Endodermal cell (in vitro differentiated cells): ENCODE measurements around the gene ZNF594. TPM values are rescaled to one million over a fixed set of nuclear protein-coding genes. Genes with fewer than 3 reads are reported as not detected.
A peak's percentile ranks its signal among the peaks of the same experiment; 100 is the strongest.
"Not testable (repeated sequence)": the region's sequence is repeated elsewhere in the genome, so short reads cannot be mapped to it uniquely, and the experiment has no call there.

Experiments used
- DNase-seq: peaks from one replicate; pipeline ENCODE4 v3.0.0-alpha.2; 2017
- H3K27ac ChIP-seq: 2 replicates; pipeline ENCODE4 v1.5.1; 2013; ENCODE audit warnings: mild to moderate bottlenecking, low read depth, low read length, moderate library complexity
- H3K27me3 ChIP-seq: 2 replicates; pipeline ENCODE4 v1.6.1; 2013; ENCODE audit warnings: mild to moderate bottlenecking, low read length, moderate library complexity; ENCODE audit not compliant: insufficient read depth, control insufficient read depth, poor library complexity, severe bottlenecking
- H3K36me3 ChIP-seq: 2 replicates; pipeline ENCODE4 v1.7.0; 2013; ENCODE audit warnings: mild to moderate bottlenecking, low read length, moderate library complexity; ENCODE audit not compliant: control insufficient read depth, insufficient read depth
- H3K4me1 ChIP-seq: one replicate; pipeline ENCODE4 v1.7.0; 2013; ENCODE audit warnings: low read length; ENCODE audit not compliant: control insufficient read depth, insufficient read depth
- H3K4me3 ChIP-seq: 2 replicates; pipeline ENCODE4 v1.5.1; 2013; ENCODE audit warnings: mild to moderate bottlenecking, low read length, moderate library complexity
- H3K9ac ChIP-seq: 2 replicates; pipeline ENCODE4 v1.6.1; 2013; ENCODE audit warnings: mild to moderate bottlenecking, low read length, moderate library complexity; ENCODE audit not compliant: poor library complexity, severe bottlenecking; ENCODE audit errors: extremely low read depth
- H3K9me3 ChIP-seq: 2 replicates; pipeline ENCODE4 v1.6.1; 2013; ENCODE audit warnings: mild to moderate bottlenecking, low read length, moderate library complexity; ENCODE audit not compliant: control insufficient read depth
- H3K27ac Mint-ChIP-seq: 2 replicates; pipeline ENCODE4 v1.8.0; 2020; ENCODE audit warnings: mixed read lengths
- H3K27me3 Mint-ChIP-seq: 2 replicates; pipeline ENCODE4 v1.8.0; 2021; ENCODE audit warnings: mild to moderate bottlenecking, mixed read lengths; ENCODE audit not compliant: insufficient read depth
- H3K36me3 Mint-ChIP-seq: 2 replicates; pipeline ENCODE4 v1.8.0; 2020; ENCODE audit warnings: low read depth, mixed read lengths
- H3K4me1 Mint-ChIP-seq: 2 replicates; pipeline ENCODE4 v1.8.0; 2020; ENCODE audit warnings: mixed read lengths
- H3K4me3 Mint-ChIP-seq: 2 replicates; pipeline ENCODE4 v1.8.0; 2020; ENCODE audit warnings: mild to moderate bottlenecking, moderate library complexity, mixed read lengths
- H3K9me3 Mint-ChIP-seq: 2 replicates; pipeline ENCODE4 v1.8.0; 2020; ENCODE audit warnings: mild to moderate bottlenecking, mixed read lengths
- CTCF ChIP-seq: fragments of 200-600 bp; sonication (generic); conservative IDR thresholded peaks from 2 replicates; pipeline ENCODE4 v1.5.0; 2021; ENCODE audit warnings: antibody characterized with exemption, mild to moderate bottlenecking
- WGBS, 2 experiments: methylation state at CpG; one replicate each; pipeline versions ENCODE4 v1.1.5 to v1.1.7; 2013; ENCODE audit warnings: missing lambda C conversion rate in 2 of 2, mixed read lengths in 1 of 2; ENCODE audit not compliant: insufficient coverage in 1 of 2, insufficient read length in 1 of 2; 5-methylcytosine and 5-hydroxymethylcytosine counted together
- long read RNA-seq, 4 experiments: library from polyadenylated mRNA in 2 of 4; library from RNA in 1 of 4; library from capped mRNA in 1 of 4; stranded (forward) in 3 of 4; unstranded in 1 of 4; transcript quantifications; one replicate each; pipeline ENCODE4 v2.0.0, GENCODE V29; 2020 to 2021; ENCODE audit warnings: inconsistent platforms in 1 of 4
- polyA plus RNA-seq, 2 experiments: library from polyadenylated mRNA; stranded (reverse); fragments of 50-300 nt; gene quantifications; one replicate each; pipeline ENCODE4 v1.2.3, GENCODE V29; 2013
- total RNA-seq, 2 donors: library from RNA; stranded (reverse); fragmentation: NEBNext Ultra II Directional in 1 of 2; extraction: Animal tissue kit (Norgen Biotek cat#: 25700) in 1 of 2; gene quantifications; 2 replicates in 1 of 2; 3 replicates in 1 of 2; pipeline ENCODE4 v1.2.1, GENCODE V29; 2021

ZNF594 gene
- total RNA-seq: 10 to 100 TPM; 13.9 to 15.5 TPM
- polyA plus RNA-seq (2013, experiment 1 of 2): 8.9 TPM
- polyA plus RNA-seq (2013, experiment 2 of 2): 7.6 TPM
- long read RNA-seq, experiment 1, full-length matches to known transcripts: 2 of 2 reads
- long read RNA-seq, experiment 1, partial matches to known transcripts: 0 of 2 reads
- long read RNA-seq, experiment 1, other reads (novel, unspliced or antisense): 0 of 2 reads
- long read RNA-seq, experiment 2, full-length matches to known transcripts: 8 of 8 reads
- long read RNA-seq, experiment 2, partial matches to known transcripts: 0 of 8 reads
- long read RNA-seq, experiment 2, other reads (novel, unspliced or antisense): 0 of 8 reads
- long read RNA-seq, experiment 3, full-length matches to known transcripts: 19 of 21 reads
- long read RNA-seq, experiment 3, partial matches to known transcripts: 0 of 21 reads
- long read RNA-seq, experiment 3, other reads (novel, unspliced or antisense): 2 of 21 reads
- long read RNA-seq, experiment 4, partial matches to known transcripts: 0 of 1 reads
- long read RNA-seq, experiment 4, other reads (novel, unspliced or antisense): 1 of 1 reads

- H3K9ac ChIP-seq: peak within 1 kb of the TSS; percentile 52
- peaks cover 25% of the 10 kb centered on the region for H3K36me3 ChIP-seq
- TF ChIP-seq CTCF: peak; percentile 87
- DNase-seq: peak; percentile 100
- Mint-ChIP-seq H3K4me1 (no peaks in the 10 kb centered on the region), H3K9me3 (peaks cover 59% of the 10 kb centered on the region), H3K36me3 (peaks cover 42% of the 10 kb centered on the region), H3K27me3 (peaks cover 1% of the 10 kb centered on the region), H3K4me3 (peak within 1 kb of the TSS; percentile 81), H3K27ac (peak within 1 kb of the TSS; percentile 23)
- no peaks in the 10 kb centered on the region for H3K27me3 ChIP-seq
- H3K4me3 ChIP-seq: peak within 1 kb of the TSS; percentile 95
- H3K27ac ChIP-seq: no peak within 1 kb of the TSS
- WGBS, 2 experiments: 8 to 31% methylated on average over 35 to 82 of the region's 82 CpGs
- peaks cover 43% of the 10 kb centered on the region for H3K9me3 ChIP-seq
- H3K4me1 ChIP-seq: no peaks in the 10 kb centered on the region
These were observed at the start of gene ZNF594 for GRCh38 chr17:5191541-5192417. ZNF594 (minus strand) TSS chr17:5191868; CDS start chr17:5184256, 7,612 bp downstream.

GRCh38 chr17:5239769-5240168 is 48.1 kb upstream of the ZNF594 start:
- H3K36me3 ChIP-seq, H3K9me3 Mint-ChIP-seq, H3K9ac ChIP-seq, H3K27ac ChIP-seq, H3K4me1 ChIP-seq, H3K36me3 Mint-ChIP-seq, H3K4me3 ChIP-seq, H3K9me3 ChIP-seq, H3K4me1 Mint-ChIP-seq, H3K4me3 Mint-ChIP-seq, H3K27me3 ChIP-seq, H3K27ac Mint-ChIP-seq, DNase-seq: not testable (repeated sequence)
- H3K27me3 Mint-ChIP-seq: peaks cover 19% of the 10 kb centered on the region
- 89 to 92% methylated on average over 7 of the region's 7 CpGs for WGBS, 2 experiments

- Mint-ChIP-seq H3K27me3 (peaks cover 19% of the 10 kb centered on the region), H3K4me1 (peaks cover 6% of the 10 kb centered on the region), H3K36me3 (peaks cover 6% of the 10 kb centered on the region), H3K4me3 (no peak overlapping the region), H3K27ac (no peak overlapping the region), H3K9me3 (peaks cover 2% of the 10 kb centered on the region)
- no peak for DNase-seq
- no peak for TF ChIP-seq CTCF
- no peaks in the 10 kb centered on the region for H3K36me3 ChIP-seq
- no peaks in the 10 kb centered on the region for H3K27me3 ChIP-seq
- no peak overlapping the region for H3K9ac ChIP-seq
- no peak overlapping the region for H3K27ac ChIP-seq
- H3K4me3 ChIP-seq: no peak overlapping the region
- WGBS, 2 experiments: 81 to 92% methylated on average over 3 to 4 of the region's 4 CpGs
- H3K9me3 ChIP-seq: peaks cover 6% of the 10 kb centered on the region
- no peaks in the 10 kb centered on the region for H3K4me1 ChIP-seq
These were observed 46.7 kb upstream of the ZNF594 start for GRCh38 chr17:5238333-5238732.
